KMS-11 (cell line): ENCODE results near the gene DOK7.

Source experiments
- H2AFZ ChIP-seq: fragments of 200-600 bp; sonication (generic); 2 replicates; pipeline ENCODE4 v1.6.1; 2016; ENCODE audit warnings: antibody characterized with exemption, mixed run types, low read depth
- H3K27ac ChIP-seq: fragments of 200-600 bp; sonication (generic); 2 replicates; pipeline ENCODE4 v1.6.1; 2016; ENCODE audit warnings: mild to moderate bottlenecking, mixed run types
- H3K27me3 ChIP-seq: fragments of 200-600 bp; sonication (generic); 2 replicates; pipeline ENCODE4 v1.6.1; 2017; ENCODE audit warnings: mild to moderate bottlenecking, low read depth, mixed run types, moderate library complexity; ENCODE audit not compliant: insufficient read depth
- H3K36me3 ChIP-seq: fragments of 200-600 bp; sonication (generic); 2 replicates; pipeline ENCODE4 v1.6.1; 2017; ENCODE audit warnings: mild to moderate bottlenecking, mixed run types; ENCODE audit not compliant: insufficient read depth
- H3K4me1 ChIP-seq: fragments of 200-600 bp; sonication (generic); 2 replicates; pipeline ENCODE4 v1.6.1; 2016; ENCODE audit warnings: mild to moderate bottlenecking, low read depth, mixed run types; ENCODE audit not compliant: poor library complexity, severe bottlenecking
- H3K4me2 ChIP-seq: fragments of 200-600 bp; sonication (generic); 2 replicates; pipeline ENCODE4 v1.7.0; 2016; ENCODE audit warnings: mild to moderate bottlenecking, mixed run types
- H3K4me3 ChIP-seq: fragments of 200-600 bp; sonication (generic); IDR thresholded peaks from 2 replicates; pipeline ENCODE4 v1.6.1; 2017; ENCODE audit warnings: low read depth, low read length, mixed read lengths; ENCODE audit not compliant: insufficient read depth
- H3K79me2 ChIP-seq: fragments of 200-600 bp; sonication (generic); 2 replicates; pipeline ENCODE4 v1.6.1; 2016; ENCODE audit warnings: low read depth, mixed run types; ENCODE audit not compliant: insufficient read depth
- H3K9ac ChIP-seq: fragments of 200-600 bp; sonication (generic); 2 replicates; pipeline ENCODE4 v1.6.1; 2016; ENCODE audit warnings: mild to moderate bottlenecking, mixed run types
- H4K20me1 ChIP-seq: fragments of 200-600 bp; sonication (generic); 2 replicates; pipeline ENCODE4 v1.6.1; 2016; ENCODE audit warnings: mild to moderate bottlenecking, mixed run types; ENCODE audit not compliant: insufficient read depth
- TF ChIP-seq, protein P1 (sequence below): fragments of 200-600 bp; sonication (generic); conservative IDR thresholded peaks from 2 replicates; pipeline ENCODE4 v1.6.1; 2017; ENCODE audit warnings: low read depth, mild to moderate bottlenecking, antibody characterized with exemption, low read length, moderate library complexity, mixed read lengths

Gene DOK7

DNA sequence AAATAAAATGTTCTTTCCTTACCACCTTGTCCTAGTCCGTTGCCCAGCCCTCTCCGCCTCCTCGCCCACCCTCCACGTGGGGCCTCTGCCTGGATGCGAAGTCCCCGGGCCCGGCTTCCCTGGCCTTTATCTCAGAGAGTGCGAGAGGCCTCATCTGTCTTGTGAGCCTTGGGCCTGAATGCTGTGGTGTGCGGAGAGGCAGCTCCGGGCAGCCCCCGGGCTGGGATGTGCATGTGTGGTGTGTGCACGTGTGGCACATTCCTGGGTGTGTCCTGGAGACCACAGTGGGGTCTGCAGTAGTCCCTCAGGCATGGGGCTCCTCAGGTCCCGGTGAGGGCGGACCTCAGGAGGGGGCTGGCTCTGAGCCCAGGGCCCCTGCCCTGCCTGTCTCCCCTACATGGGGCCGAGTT is 31.4 kb downstream of the DOK7 start:
- TF ChIP-seq, protein P1, sequence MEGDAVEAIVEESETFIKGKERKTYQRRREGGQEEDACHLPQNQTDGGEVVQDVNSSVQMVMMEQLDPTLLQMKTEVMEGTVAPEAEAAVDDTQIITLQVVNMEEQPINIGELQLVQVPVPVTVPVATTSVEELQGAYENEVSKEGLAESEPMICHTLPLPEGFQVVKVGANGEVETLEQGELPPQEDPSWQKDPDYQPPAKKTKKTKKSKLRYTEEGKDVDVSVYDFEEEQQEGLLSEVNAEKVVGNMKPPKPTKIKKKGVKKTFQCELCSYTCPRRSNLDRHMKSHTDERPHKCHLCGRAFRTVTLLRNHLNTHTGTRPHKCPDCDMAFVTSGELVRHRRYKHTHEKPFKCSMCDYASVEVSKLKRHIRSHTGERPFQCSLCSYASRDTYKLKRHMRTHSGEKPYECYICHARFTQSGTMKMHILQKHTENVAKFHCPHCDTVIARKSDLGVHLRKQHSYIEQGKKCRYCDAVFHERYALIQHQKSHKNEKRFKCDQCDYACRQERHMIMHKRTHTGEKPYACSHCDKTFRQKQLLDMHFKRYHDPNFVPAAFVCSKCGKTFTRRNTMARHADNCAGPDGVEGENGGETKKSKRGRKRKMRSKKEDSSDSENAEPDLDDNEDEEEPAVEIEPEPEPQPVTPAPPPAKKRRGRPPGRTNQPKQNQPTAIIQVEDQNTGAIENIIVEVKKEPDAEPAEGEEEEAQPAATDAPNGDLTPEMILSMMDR, result no peak
- H3K36me3 ChIP-seq, result no peaks in the 10 kb centered on the region
- no peaks in the 10 kb centered on the region for H3K4me1 ChIP-seq
- H3K4me3 ChIP-seq, result no peak overlapping the region
- H3K4me2 ChIP-seq, result no peak overlapping the region
- H3K27me3 ChIP-seq, result peaks cover 16% of the 10 kb centered on the region; the same call in 1 of the 2 replicates
- H3K9ac ChIP-seq, result no peak overlapping the region
- no peak overlapping the region for H2AFZ ChIP-seq
- no peak overlapping the region for H3K27ac ChIP-seq
- H4K20me1 ChIP-seq, result no peaks in the 10 kb centered on the region
- no peaks in the 10 kb centered on the region for H3K79me2 ChIP-seq

DNA sequence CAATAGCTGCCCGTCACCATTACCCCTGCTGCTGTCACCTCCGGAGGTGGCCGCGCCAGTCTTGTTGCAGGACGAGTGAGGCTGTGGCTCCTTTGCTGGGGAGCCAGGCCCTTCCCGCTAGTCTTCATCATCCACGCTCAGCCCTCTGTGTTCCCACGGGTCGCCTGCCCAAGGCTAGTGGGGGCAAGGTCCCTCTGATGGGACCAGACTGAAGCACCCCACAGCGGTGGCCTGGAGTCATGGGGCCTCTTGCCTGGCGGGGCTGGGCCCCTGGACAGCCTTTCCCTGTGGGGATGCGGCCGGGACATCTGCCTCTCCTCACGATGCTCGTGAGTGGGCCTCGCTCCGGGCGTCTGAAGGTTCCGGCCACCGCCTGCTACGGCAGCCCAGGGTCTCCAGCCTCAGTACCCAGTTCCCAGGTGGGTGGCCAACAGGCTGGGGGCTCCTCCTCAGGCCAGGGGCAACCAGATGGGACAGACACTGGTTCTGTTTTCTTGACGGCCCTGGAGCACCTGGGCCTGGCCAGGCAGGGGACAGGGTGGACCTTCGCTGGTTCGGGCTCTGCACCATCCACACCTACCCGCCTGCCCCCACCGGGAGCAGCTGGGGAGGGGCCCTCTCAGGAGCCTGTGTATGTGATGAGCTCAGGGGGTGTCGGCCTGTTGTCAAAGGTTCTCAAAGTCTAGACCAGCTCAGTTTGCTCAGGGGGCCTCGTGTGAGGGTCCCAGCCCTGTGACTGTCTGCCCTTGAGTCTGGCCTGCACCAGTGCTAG is 32.3 kb downstream of the DOK7 start:
- Histone ChIP-seq H3K27ac (no peak overlapping the region), H3K9ac (no peak overlapping the region), H3K4me2 (no peak overlapping the region), H3K27me3 (peaks cover 16% of the 10 kb centered on the region; the same call in 1 of the 2 replicates), H3K4me1 (no peaks in the 10 kb centered on the region), H3K4me3 (no peak overlapping the region), H2AFZ (no peak overlapping the region), H3K79me2 (no peaks in the 10 kb centered on the region), H3K36me3 (no peaks in the 10 kb centered on the region), H4K20me1 (no peaks in the 10 kb centered on the region)
- TF ChIP-seq, protein P1, result no peak

DNA sequence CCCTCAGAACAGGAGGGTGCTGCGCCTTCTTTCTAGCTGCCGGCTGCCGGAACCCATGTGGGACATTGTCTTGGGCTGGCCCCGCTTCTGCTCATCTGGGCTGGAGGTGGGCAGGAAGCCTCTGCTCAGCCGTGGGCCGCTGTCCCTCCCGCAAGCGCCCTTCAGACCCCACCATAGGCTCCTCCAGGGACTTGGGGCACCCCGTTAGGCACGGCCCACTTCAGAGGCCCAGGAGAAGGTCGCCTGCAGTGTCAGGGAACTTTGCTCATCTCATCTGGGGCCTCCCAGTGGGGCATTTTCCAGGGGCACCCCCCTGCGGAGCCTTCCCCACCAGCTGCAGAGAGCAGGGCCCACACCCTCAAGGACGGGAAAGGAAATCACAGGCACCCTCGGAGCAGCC is 32.9 kb downstream of the DOK7 start:
- H3K4me3 ChIP-seq, result no peak overlapping the region
- no peaks in the 10 kb centered on the region for H3K79me2 ChIP-seq
- no peaks in the 10 kb centered on the region for H3K36me3 ChIP-seq
- no peak overlapping the region for H3K27ac ChIP-seq
- no peak overlapping the region for H3K9ac ChIP-seq
- TF ChIP-seq, protein P1, result no peak
- no peaks in the 10 kb centered on the region for H3K4me1 ChIP-seq
- peaks cover 12% of the 10 kb centered on the region; the same call in 1 of the 2 replicates for H3K27me3 ChIP-seq
- no peak overlapping the region for H2AFZ ChIP-seq
- no peak overlapping the region for H3K4me2 ChIP-seq
- H4K20me1 ChIP-seq, result no peaks in the 10 kb centered on the region

DNA sequence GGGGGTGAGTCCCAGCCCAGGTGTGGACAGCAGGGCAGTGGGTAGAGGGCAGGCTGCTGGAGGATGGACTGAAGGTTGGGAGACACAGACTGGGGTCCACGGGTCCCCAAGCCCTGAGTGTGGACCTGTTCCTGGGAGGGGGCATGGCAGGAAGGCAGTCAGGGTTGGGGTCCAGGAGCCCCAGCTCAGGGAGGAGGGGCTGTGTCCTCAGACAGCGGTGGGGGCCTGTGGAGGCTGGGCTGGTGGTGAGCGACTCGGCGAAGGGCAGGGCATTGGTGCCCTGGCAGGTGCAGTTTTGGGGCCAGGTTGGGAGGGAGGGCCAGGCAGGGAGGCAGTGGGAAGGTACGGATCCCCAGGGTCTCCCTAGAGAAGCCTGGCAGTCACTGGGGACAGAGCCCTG is 34.0 kb downstream of the DOK7 start:
- no peaks in the 10 kb centered on the region for H3K4me1 ChIP-seq
- H3K4me3 ChIP-seq, result no peak overlapping the region
- TF ChIP-seq, protein P1, result no peak
- no peaks in the 10 kb centered on the region for H4K20me1 ChIP-seq
- no peak overlapping the region for H3K4me2 ChIP-seq
- H3K27ac ChIP-seq, result no peak overlapping the region
- H2AFZ ChIP-seq, result no peak overlapping the region
- no peaks in the 10 kb centered on the region for H3K79me2 ChIP-seq
- no peak overlapping the region for H3K9ac ChIP-seq
- no peaks in the 10 kb centered on the region for H3K36me3 ChIP-seq
- peaks cover 6% of the 10 kb centered on the region; the same call in 1 of the 2 replicates for H3K27me3 ChIP-seq
